ENCODE measurements around the gene AGBL4.

The AGBL4 gene

GRCh38 chr1:48859456-48859855, 1164.3 kb downstream of the AGBL4 start:
- TF ChIP-seq TAF1 (IDR thresholded peaks at IDR 0.05; ENCODE audit: low read depth) (no peak), REST (IDR thresholded peaks at IDR 0.05; ENCODE audit: low read depth) (no peak), EGR1 (IDR thresholded peaks at IDR 0.05) (no peak)

- TF ChIP-seq CREB1 (IDR thresholded peaks at IDR 0.05; ENCODE audit: low read depth) (no peak), EGR1 (IDR thresholded peaks at IDR 0.05) (no peak), NFIC (IDR thresholded peaks at IDR 0.05) (no peak), TEAD4 (IDR thresholded peaks at IDR 0.05) (no peak), REST (IDR thresholded peaks at IDR 0.05; ENCODE audit: low read depth) (no peak), YY1 (IDR thresholded peaks at IDR 0.05; ENCODE audit: low read depth) (no peak), CEBPB (IDR thresholded peaks at IDR 0.05) (no peak), EP300 (IDR thresholded peaks at IDR 0.05; ENCODE audit: borderline replicate concordance) (no peak), TCF12 (IDR thresholded peaks at IDR 0.05; ENCODE audit: low read depth) (no peak), FOXM1 (IDR thresholded peaks at IDR 0.05; ENCODE audit: borderline replicate concordance, low read depth) (no peak), MAX (IDR thresholded peaks at IDR 0.05) (no peak), TAF1 (IDR thresholded peaks at IDR 0.05; ENCODE audit: low read depth) (no peak), ZBTB7A (IDR thresholded peaks at IDR 0.05; ENCODE audit: low read depth) (no peak), RAD21 (IDR thresholded peaks at IDR 0.05; ENCODE audit: low read depth) (no peak), USF1 (IDR thresholded peaks at IDR 0.05) (no peak)
Measured at GRCh38 chr1:48858200-48858920, 1165.4 kb downstream of the AGBL4 start.

GRCh38 chr1:48853006-48853405, 1170.7 kb downstream of the AGBL4 start:
- TF ChIP-seq CEBPB (IDR thresholded peaks at IDR 0.05), result no peak
- no peak for TF ChIP-seq USF1 (IDR thresholded peaks at IDR 0.05)
- TF ChIP-seq FOXM1 (IDR thresholded peaks at IDR 0.05; ENCODE audit: borderline replicate concordance, low read depth), result no peak
- no peak for TF ChIP-seq EGR1 (IDR thresholded peaks at IDR 0.05)
- TF ChIP-seq ZBTB7A (IDR thresholded peaks at IDR 0.05; ENCODE audit: low read depth), result no peak
- TF ChIP-seq TAF1 (IDR thresholded peaks at IDR 0.05; ENCODE audit: low read depth), result no peak
- no peak for TF ChIP-seq EP300 (IDR thresholded peaks at IDR 0.05; ENCODE audit: borderline replicate concordance)
- no peak for TF ChIP-seq NFIC (IDR thresholded peaks at IDR 0.05)
- TF ChIP-seq TEAD4 (IDR thresholded peaks at IDR 0.05), result no peak
- no peak for TF ChIP-seq CREB1 (IDR thresholded peaks at IDR 0.05; ENCODE audit: low read depth)
- no peak for TF ChIP-seq RAD21 (IDR thresholded peaks at IDR 0.05; ENCODE audit: low read depth)
- no peak for TF ChIP-seq TCF12 (IDR thresholded peaks at IDR 0.05; ENCODE audit: low read depth)
- no peak for TF ChIP-seq MAX (IDR thresholded peaks at IDR 0.05)
- no peak for TF ChIP-seq REST (IDR thresholded peaks at IDR 0.05; ENCODE audit: low read depth)
- no peak for TF ChIP-seq YY1 (IDR thresholded peaks at IDR 0.05; ENCODE audit: low read depth)

- TF ChIP-seq EGR1 (IDR thresholded peaks at IDR 0.05), result no peak
- TF ChIP-seq REST (IDR thresholded peaks at IDR 0.05; ENCODE audit: low read depth), result no peak
- no peak for TF ChIP-seq FOXM1 (IDR thresholded peaks at IDR 0.05; ENCODE audit: borderline replicate concordance, low read depth)
- TF ChIP-seq TEAD4 (IDR thresholded peaks at IDR 0.05), result no peak
- TF ChIP-seq CEBPB (IDR thresholded peaks at IDR 0.05), result no peak
- TF ChIP-seq RAD21 (IDR thresholded peaks at IDR 0.05; ENCODE audit: low read depth), result no peak
- no peak for TF ChIP-seq NFIC (IDR thresholded peaks at IDR 0.05)
Measured at GRCh38 chr1:48851638-48852037, 1172.1 kb downstream of the AGBL4 start.

Measured in Ishikawa (cell line).